HCT116 (cell line): ENCODE data around the gene CDH24.

Experiments
- CBX3 ChIP-seq: IDR thresholded peaks from 2 replicates; pipeline ENCODE4 v1.6.1; 2012; ENCODE audit warnings: low read depth
- CEBPB ChIP-seq: IDR thresholded peaks from 2 replicates; pipeline ENCODE4 v1.6.1; 2012; ENCODE audit warnings: low read depth
- JUND ChIP-seq: IDR thresholded peaks from 2 replicates; pipeline ENCODE4 v1.6.1; 2012
- POLR2A ChIP-seq: IDR thresholded peaks from 2 replicates; pipeline ENCODE4 v1.7.0; 2011; ENCODE audit warnings: borderline replicate concordance; ENCODE audit not compliant: insufficient read depth, insufficient read length; ENCODE audit errors: extremely low read depth
- POLR2AphosphoS5 ChIP-seq: IDR thresholded peaks from 2 replicates; pipeline ENCODE4 v1.6.1; 2011; ENCODE audit warnings: mild to moderate bottlenecking, low read depth, low read length, moderate library complexity
- SIN3A ChIP-seq: IDR thresholded peaks from 2 replicates; pipeline ENCODE4 v1.6.1; 2012; ENCODE audit warnings: low read depth
- YY1 ChIP-seq: IDR thresholded peaks from 2 replicates; pipeline ENCODE4 v1.6.1; 2011; ENCODE audit warnings: low read length, low read depth, moderate library complexity, mild to moderate bottlenecking; ENCODE audit not compliant: insufficient replicate concordance; ENCODE audit errors: extremely low read depth
- TF ChIP-seq, protein P1 (sequence below), 3 experiments: fragments of 200-600 bp in 1 of 3; sonication (generic) in 1 of 3; IDR thresholded peaks in 2 of 3; conservative IDR thresholded peaks in 1 of 3; 2 replicates each; pipeline ENCODE4 v1.5.1; 2012 to 2017; ENCODE audit warnings: low read depth in 2 of 3, low read length in 2 of 3, antibody characterized with exemption in 1 of 3, borderline replicate concordance in 1 of 3, control low read depth in 1 of 3, mild to moderate bottlenecking in 1 of 3, mixed read lengths in 1 of 3, mixed run types in 1 of 3, moderate library complexity in 1 of 3; ENCODE audit not compliant: insufficient read depth in 1 of 3
- TF ChIP-seq, protein P2 (sequence below): IDR thresholded peaks from 2 replicates; pipeline ENCODE4 v1.6.1; 2012; ENCODE audit warnings: low read depth

DNA sequence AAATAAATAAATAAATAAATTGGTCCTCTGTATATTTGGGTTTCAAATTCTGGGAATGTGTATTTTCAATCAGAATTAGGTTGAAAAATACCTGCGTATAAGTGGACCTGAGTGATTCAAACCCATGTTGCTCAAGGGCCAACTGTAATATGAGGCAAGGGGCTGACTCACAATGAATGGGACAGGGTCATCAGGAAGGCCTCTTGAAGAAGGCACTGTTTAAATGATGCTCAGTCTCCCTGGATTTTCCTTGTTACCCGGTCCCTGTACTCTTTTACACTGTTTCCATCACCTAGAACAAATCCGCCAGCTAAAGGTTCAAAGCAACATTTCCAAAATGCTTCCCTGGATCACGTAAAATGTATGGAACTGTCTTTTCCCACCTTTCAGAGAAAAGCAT lies 26.4 kb downstream of the CDH24 start:
- TF ChIP-seq, protein P1, sequence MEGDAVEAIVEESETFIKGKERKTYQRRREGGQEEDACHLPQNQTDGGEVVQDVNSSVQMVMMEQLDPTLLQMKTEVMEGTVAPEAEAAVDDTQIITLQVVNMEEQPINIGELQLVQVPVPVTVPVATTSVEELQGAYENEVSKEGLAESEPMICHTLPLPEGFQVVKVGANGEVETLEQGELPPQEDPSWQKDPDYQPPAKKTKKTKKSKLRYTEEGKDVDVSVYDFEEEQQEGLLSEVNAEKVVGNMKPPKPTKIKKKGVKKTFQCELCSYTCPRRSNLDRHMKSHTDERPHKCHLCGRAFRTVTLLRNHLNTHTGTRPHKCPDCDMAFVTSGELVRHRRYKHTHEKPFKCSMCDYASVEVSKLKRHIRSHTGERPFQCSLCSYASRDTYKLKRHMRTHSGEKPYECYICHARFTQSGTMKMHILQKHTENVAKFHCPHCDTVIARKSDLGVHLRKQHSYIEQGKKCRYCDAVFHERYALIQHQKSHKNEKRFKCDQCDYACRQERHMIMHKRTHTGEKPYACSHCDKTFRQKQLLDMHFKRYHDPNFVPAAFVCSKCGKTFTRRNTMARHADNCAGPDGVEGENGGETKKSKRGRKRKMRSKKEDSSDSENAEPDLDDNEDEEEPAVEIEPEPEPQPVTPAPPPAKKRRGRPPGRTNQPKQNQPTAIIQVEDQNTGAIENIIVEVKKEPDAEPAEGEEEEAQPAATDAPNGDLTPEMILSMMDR (IDR thresholded peaks at IDR 0.05 in 2 of 3, conservative IDR thresholded peaks at IDR 0.05 in 1 of 3; ENCODE audit: borderline replicate concordance in 1 of 3, insufficient read depth in 1 of 3, low read depth in 2 of 3, low read length in 2 of 3), result no peak
- TF ChIP-seq YY1, result no peak
- TF ChIP-seq, protein P2, sequence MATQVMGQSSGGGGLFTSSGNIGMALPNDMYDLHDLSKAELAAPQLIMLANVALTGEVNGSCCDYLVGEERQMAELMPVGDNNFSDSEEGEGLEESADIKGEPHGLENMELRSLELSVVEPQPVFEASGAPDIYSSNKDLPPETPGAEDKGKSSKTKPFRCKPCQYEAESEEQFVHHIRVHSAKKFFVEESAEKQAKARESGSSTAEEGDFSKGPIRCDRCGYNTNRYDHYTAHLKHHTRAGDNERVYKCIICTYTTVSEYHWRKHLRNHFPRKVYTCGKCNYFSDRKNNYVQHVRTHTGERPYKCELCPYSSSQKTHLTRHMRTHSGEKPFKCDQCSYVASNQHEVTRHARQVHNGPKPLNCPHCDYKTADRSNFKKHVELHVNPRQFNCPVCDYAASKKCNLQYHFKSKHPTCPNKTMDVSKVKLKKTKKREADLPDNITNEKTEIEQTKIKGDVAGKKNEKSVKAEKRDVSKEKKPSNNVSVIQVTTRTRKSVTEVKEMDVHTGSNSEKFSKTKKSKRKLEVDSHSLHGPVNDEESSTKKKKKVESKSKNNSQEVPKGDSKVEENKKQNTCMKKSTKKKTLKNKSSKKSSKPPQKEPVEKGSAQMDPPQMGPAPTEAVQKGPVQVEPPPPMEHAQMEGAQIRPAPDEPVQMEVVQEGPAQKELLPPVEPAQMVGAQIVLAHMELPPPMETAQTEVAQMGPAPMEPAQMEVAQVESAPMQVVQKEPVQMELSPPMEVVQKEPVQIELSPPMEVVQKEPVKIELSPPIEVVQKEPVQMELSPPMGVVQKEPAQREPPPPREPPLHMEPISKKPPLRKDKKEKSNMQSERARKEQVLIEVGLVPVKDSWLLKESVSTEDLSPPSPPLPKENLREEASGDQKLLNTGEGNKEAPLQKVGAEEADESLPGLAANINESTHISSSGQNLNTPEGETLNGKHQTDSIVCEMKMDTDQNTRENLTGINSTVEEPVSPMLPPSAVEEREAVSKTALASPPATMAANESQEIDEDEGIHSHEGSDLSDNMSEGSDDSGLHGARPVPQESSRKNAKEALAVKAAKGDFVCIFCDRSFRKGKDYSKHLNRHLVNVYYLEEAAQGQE, result no peak
- TF ChIP-seq CBX3, result no peak
- no peak for TF ChIP-seq SIN3A
- TF ChIP-seq POLR2AphosphoS5, result no peak
- TF ChIP-seq POLR2A, result no peak
- TF ChIP-seq CEBPB, result no peak
- TF ChIP-seq JUND, result no peak
